Fibroblast of villous mesenchyme (primary cell): ENCODE data around the gene MBOAT1. TPM values are rescaled to one million over a fixed set of nuclear protein-coding genes. Genes with fewer than 3 reads are reported as not detected.
A peak's percentile ranks its signal among the peaks of the same experiment; 100 is the strongest.

ENCODE experiments used
- DNase-seq: peaks from one replicate; pipeline ENCODE4 v3.0.0-alpha.2; 2010; ENCODE audit warnings: low read depth
- H3K4me3 ChIP-seq: 2 replicates; pipeline ENCODE4 v1.5.1; 2011; ENCODE audit warnings: low read depth, mild to moderate bottlenecking, low read length
- total RNA-seq: library from RNA; depleted of rRNA; stranded (reverse); fragments of >200 nt; gene quantifications from 2 replicates; pipeline ENCODE4 v1.2.3, GENCODE V29; 2012
- TF ChIP-seq, protein P1 (sequence below): IDR thresholded peaks from 2 replicates; pipeline ENCODE4 v1.5.1; 2012; ENCODE audit warnings: low read depth, mild to moderate bottlenecking, low read length; ENCODE audit not compliant: insufficient read depth

Gene MBOAT1
- total RNA-seq, 1 donor, result 22.9 TPM

DNA sequence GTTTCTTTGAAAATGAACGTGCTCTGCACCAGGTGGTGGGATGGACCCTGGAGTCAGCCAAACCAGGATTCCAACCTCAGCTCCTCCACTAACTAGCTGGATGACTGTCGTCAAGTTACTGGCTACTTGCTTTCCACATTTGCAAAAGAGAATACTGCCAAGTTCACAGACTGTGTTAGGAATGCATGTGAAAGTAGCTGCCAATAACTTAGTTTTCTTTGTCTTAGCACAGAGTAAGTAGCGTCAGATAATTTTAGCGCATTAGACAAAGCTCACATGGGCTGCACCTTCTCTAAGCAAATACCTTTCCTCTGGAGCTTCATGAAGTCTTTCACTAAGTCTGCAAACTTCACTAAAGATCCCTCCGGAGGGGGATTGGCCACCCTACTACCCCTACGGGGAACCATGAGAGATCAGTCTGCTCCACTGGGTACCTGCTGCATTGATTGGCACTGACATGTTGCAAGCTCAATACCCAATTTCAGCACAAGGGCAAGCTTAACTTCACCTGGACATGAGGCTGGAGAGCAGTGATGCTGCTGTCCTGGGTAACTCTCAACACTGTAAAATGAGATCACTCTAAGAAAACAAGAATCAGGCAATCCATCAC, 113.9 kb downstream of the MBOAT1 start:
- H3K4me3 ChIP-seq, result no peak overlapping the region
- DNase-seq, result no peak
- TF ChIP-seq, protein P1, sequence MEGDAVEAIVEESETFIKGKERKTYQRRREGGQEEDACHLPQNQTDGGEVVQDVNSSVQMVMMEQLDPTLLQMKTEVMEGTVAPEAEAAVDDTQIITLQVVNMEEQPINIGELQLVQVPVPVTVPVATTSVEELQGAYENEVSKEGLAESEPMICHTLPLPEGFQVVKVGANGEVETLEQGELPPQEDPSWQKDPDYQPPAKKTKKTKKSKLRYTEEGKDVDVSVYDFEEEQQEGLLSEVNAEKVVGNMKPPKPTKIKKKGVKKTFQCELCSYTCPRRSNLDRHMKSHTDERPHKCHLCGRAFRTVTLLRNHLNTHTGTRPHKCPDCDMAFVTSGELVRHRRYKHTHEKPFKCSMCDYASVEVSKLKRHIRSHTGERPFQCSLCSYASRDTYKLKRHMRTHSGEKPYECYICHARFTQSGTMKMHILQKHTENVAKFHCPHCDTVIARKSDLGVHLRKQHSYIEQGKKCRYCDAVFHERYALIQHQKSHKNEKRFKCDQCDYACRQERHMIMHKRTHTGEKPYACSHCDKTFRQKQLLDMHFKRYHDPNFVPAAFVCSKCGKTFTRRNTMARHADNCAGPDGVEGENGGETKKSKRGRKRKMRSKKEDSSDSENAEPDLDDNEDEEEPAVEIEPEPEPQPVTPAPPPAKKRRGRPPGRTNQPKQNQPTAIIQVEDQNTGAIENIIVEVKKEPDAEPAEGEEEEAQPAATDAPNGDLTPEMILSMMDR, result no peak

DNA sequence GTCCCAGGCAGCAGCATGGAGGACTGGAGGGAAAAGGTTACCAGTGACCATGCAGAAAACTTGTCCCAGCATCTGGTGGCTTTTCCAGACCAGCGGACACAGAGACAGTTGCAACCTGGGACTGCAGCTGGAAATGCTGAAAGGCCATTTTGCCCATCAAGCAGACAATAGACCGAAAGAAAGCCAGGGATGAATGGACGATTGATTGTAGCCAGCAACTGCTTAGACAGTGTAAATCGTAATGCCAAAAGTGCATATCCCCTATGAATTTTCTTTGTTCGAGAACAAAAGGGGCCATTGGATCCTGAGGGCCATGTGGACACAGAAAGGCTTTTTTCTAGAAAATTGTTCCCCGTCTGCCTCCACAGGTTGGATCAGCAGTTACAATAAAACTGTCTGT, 115.7 kb downstream of the MBOAT1 start:
- DNase-seq, result no peak
- TF ChIP-seq, protein P1, result no peak
- H3K4me3 ChIP-seq, result no peak overlapping the region

DNA sequence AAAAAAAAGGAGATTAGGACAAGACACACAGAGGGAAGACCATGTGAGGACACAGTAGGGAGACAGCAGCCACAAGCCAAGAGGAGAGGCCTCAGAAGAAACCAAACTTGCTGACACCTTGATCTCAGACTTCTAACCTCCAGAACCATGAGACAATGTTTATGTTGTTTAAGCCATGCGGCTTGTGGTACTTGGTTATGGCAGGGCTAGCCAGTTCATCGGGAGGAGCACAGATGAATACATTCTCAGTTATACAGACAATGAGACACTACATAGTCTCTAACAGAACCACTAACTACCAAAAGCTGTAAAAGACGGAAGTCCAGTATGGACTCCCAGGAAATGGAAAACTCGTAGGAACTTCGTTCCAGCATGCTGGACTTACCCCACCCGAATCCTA, 116.8 kb downstream of the MBOAT1 start:
- no peak overlapping the region for H3K4me3 ChIP-seq
- TF ChIP-seq, protein P1, result no peak
- DNase-seq, result no peak

DNA sequence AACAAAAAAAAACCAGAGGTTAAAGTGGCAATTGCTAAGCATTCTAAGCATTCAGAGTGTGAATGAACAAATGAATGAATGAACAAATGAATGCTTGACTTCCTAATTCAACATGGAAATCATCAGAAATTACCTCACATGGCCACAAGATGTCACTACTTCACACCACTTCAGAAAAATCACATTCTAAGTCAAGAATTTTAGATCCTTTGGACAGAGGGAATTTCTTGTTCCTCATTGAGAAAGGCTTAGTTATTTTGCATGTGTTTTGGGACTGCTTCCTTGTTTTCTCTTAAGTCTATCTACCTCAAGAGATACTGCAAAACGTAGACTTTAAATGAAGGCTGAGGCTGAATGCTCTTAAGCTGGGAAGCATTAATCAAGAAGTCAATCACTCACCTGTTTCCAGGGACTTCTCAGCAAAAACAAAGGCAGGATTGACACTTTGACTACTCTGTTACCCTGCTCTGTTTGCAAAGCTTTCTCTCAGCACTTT, 120.2 kb downstream of the MBOAT1 start:
- H3K4me3 ChIP-seq, result no peak overlapping the region
- TF ChIP-seq, protein P1, result peak; percentile 69
- DNase-seq, result peak; percentile 61

DNA sequence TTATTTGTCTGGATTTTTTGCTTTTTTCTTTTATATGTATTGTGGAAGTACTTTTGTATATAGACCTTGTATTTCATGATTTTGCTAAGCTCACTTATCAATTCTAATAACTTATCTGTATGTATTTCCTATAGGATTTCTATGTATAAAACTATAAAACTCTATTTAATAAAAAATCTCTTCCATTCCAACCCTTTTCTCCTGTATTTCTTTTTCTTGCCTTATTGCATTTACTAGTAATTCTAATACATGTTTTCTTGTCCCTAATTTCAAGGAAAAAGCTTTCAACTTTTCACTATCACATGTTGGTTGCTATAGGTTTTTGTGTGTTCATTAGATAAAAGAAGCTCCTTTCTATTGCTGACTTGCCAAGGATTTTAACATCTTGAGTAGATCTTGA, 125.3 kb downstream of the MBOAT1 start:
- no peak for DNase-seq
- TF ChIP-seq, protein P1, result no peak
- no peak overlapping the region for H3K4me3 ChIP-seq

DNA sequence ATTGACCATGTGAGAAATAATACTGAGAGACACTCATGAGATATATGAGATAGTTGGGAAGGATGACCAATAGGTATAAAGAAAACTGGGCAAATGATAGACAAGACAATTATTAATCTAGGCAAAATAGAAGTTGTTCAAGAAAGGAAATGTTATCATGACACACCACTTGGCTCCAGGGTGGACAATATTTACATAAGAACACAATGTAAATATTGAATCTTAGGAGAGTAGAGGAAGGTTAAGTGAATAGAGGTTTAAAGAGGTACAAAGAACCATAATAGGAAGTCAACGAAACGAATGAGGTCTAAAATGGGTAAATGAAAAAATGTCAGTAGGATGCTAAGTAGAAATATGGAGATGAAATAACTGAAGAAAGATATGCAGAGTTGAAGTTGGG, 126.5 kb downstream of the MBOAT1 start:
- TF ChIP-seq, protein P1, result no peak
- no peak for DNase-seq
- H3K4me3 ChIP-seq, result no peak overlapping the region

DNA sequence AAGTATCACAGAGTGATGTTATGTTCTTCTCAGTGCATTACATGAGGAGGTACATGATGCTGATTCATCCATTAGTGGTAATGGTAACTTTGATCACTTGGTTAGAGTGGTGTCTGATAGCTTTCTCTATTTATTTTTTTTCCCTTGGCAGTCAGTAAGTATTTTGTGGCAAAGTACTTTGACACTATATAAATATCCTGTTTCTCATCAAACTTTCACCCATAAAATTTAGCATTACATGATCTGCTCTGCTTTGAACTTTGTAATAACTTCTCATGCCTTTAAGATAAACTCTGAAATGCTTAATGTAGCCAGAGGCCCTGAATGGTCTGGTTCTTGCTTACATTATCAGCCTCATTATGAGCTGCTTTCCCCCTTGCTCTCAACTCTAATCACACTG, 127.9 kb downstream of the MBOAT1 start:
- peak; percentile 8 for DNase-seq
- TF ChIP-seq, protein P1, result no peak
- no peak overlapping the region for H3K4me3 ChIP-seq
